Measurements from ENCODE around the gene CCDC18.

DNA sequence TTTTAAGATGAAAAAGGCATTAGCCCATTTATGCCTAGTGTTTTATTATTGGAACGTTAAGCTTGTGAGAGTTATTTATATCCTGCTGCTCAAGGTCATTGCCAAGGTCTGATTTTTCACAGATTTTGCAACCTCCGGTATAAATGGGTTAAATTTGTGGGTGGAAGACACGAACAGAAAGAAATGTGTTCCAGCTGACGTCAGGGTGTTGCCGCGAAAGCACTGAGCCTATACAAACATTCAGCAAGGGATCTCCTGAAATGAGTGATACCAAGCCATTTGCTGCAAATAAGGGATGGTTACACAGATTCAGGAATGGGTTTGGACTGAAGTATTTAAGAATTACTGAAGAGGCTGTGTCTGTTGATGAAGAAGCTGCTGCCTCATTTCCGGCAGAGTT lies 32.5 kb upstream of the CCDC18 start:
- TF ChIP-seq, protein P1, sequence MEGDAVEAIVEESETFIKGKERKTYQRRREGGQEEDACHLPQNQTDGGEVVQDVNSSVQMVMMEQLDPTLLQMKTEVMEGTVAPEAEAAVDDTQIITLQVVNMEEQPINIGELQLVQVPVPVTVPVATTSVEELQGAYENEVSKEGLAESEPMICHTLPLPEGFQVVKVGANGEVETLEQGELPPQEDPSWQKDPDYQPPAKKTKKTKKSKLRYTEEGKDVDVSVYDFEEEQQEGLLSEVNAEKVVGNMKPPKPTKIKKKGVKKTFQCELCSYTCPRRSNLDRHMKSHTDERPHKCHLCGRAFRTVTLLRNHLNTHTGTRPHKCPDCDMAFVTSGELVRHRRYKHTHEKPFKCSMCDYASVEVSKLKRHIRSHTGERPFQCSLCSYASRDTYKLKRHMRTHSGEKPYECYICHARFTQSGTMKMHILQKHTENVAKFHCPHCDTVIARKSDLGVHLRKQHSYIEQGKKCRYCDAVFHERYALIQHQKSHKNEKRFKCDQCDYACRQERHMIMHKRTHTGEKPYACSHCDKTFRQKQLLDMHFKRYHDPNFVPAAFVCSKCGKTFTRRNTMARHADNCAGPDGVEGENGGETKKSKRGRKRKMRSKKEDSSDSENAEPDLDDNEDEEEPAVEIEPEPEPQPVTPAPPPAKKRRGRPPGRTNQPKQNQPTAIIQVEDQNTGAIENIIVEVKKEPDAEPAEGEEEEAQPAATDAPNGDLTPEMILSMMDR (IDR thresholded peaks at IDR 0.05 in 8 of 11, conservative IDR thresholded peaks at IDR 0.05 in 3 of 11): no peak
- TF ChIP-seq POLR2A (IDR thresholded peaks at IDR 0.05): no peak

Measured in spleen (tissue), 7 donors.